B cell (primary cell): ENCODE data around the gene SLF2.

ENCODE experiments used
- EZH2 ChIP-seq: IDR thresholded peaks from 2 replicates; pipeline ENCODE4 v1.6.1; 2012; ENCODE audit warnings: borderline replicate concordance, low read depth, mild to moderate bottlenecking, moderate library complexity, low read length; ENCODE audit not compliant: insufficient read depth, poor library complexity, severe bottlenecking
- TF ChIP-seq, protein P1 (sequence below): fragments of 200-600 bp; IDR thresholded peaks from one replicate; pipeline ENCODE4 v1.8.0; 2022; ENCODE audit warnings: antibody characterized with exemption, mild to moderate bottlenecking

DNA sequence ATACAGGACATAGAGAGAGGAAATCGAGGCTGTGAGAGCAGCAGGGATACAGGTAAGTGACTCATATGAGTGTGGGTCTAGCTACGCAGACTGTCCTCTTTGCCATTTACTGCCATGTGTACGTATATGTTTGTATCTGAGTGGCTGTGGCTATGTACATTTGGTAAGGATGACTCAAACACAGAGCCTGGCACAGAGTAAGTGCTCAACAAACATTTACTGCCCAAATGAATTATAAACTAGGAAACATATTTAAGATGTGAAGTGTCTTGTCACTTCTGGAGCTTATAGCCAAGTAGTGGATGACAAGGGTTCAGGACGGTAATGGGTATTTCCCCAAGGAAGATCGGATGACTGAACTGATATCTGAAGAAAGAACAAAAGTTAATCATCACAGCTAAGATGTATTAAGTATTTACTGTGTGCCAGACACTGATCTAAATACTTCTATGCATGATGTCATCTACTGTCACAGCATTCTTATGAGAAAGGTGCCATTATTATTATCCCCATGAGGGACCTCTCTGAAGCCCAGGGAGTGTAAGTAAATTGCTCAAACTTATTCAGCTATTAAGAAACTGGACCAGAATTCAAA lies 68.5 kb downstream of the SLF2 start:
- TF ChIP-seq, protein P1, sequence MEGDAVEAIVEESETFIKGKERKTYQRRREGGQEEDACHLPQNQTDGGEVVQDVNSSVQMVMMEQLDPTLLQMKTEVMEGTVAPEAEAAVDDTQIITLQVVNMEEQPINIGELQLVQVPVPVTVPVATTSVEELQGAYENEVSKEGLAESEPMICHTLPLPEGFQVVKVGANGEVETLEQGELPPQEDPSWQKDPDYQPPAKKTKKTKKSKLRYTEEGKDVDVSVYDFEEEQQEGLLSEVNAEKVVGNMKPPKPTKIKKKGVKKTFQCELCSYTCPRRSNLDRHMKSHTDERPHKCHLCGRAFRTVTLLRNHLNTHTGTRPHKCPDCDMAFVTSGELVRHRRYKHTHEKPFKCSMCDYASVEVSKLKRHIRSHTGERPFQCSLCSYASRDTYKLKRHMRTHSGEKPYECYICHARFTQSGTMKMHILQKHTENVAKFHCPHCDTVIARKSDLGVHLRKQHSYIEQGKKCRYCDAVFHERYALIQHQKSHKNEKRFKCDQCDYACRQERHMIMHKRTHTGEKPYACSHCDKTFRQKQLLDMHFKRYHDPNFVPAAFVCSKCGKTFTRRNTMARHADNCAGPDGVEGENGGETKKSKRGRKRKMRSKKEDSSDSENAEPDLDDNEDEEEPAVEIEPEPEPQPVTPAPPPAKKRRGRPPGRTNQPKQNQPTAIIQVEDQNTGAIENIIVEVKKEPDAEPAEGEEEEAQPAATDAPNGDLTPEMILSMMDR, result no peak
- no peak for TF ChIP-seq EZH2
